GM21528 (cell line): ENCODE data around the gene BACH2.
A peak's percentile ranks its signal among the peaks of the same experiment; 100 is the strongest.

Experiments used
- ATAC-seq: cut with Tn5 transposase; IDR thresholded peaks from one replicate; pipeline ENCODE4 v1.9.1; 2021; ENCODE audit warnings: mild to moderate bottlenecking, moderate library complexity; ENCODE audit not compliant: unreplicated experiment, low FRiP score

The BACH2 gene

DNA sequence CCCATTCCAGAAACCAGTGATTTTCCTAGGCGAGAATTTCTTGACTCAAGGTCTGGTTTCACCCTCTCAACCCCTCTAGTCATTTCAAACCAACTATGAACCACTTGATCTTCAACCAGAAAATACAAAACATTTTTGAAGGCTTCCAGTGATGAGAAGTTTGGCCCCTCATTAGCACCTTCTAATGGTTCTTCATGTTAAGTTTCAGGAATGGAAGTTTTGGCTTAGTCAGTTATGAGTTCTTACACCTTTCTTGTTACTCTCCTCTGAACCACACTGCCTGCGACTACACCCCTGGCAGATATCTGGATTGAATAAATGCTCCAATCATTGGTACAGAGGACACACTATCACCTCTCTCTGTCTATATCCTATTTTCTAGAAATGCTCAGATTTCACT lies 335.2 kb downstream of the BACH2 start:
- no peak for ATAC-seq

DNA sequence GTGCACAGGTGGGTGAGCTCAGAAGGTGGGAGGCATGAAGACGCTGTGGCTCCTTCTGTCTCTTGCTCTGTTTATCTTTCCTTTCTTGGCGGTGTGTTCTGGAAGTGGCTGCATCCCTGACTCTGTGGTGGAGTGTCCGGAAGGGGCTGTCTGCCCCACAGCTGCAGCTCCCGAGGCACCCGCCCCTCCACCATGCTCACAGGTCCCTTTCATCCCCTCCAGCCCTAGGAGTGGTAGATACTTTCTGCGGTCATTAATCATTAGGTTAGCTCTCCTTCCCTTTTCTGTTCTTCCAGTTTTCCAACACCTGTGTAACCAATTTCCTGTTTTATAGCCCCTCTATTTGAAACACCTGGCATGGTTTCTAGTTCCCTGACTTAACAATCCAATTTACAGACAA lies 336.8 kb downstream of the BACH2 start:
- no peak for ATAC-seq

DNA sequence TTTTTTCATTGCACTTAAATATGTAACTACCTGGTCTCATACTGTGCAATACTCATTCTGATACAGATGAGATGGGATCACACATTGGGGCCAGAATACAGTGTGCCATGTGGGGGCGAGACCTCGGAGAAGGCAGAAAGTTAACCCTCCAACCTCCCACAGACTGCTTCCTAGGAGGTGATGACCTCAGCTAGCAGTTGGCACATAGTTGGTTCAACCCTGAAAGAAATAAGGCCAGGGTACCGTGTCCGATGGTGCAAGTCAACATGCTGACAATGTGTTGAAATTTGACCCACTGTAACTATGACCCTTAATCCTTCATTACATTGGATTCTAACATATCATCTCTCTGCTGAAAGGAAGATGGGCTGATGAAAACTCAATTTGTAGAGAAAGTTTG lies 340.5 kb downstream of the BACH2 start:
- no peak for ATAC-seq

DNA sequence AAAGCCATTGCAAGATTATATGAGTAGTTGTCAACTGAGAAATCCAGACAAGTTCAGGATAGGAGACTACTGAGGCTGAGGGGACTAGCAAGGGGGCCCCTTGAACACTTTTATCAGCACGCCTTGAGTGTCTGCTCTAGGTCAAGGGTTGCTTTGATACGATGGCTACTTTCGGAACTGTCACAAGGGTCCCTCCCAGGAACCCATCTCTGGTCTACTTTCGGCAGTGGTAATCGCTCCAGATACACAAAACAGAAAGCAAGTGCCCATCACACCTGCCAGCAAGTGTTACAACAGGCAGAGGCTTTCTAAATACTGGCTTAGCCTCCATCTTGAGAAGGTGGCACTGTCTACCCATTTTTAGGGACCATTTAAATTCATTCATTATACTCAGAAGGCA lies 341.3 kb downstream of the BACH2 start:
- no peak for ATAC-seq

DNA sequence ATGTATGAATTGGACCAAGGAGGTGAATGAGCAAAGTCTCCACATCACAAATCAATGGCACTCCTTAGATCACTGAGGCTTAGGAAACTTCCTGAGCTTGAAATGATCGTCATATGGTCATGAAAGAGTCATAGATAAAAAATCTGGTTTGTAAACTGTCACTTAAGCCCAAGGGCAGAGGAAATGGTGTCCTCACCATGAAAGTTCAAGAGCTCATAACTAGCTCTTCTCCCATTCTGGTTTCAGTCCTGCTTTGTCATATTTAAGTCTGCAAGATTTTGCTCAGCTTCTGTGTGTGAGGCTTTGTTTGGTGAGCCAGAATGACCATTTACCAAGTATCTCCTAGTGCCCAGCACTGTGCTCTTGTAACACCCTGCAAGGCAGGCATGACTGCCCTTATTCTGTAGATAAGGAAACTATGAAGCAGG lies 341.9 kb downstream of the BACH2 start:
- ATAC-seq, result no peak

DNA sequence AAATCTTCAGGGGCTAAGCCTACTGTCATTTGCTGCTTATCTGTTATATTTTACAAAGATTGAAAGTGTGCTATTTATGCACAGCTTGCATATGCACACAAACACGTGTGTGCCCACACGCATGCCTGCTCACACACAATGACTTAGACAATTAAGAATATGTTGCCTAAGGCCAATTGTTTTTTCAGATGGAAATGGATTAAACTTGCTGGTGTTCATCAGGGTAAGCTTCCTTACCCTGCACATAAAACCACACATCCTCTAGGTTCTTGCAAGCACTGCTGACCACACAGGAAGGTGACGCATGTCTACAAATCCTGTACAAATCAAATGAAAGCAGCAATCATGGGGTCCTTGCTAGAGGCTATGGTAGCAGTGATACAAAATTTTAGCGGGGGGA lies 344.0 kb downstream of the BACH2 start:
- no peak for ATAC-seq

DNA sequence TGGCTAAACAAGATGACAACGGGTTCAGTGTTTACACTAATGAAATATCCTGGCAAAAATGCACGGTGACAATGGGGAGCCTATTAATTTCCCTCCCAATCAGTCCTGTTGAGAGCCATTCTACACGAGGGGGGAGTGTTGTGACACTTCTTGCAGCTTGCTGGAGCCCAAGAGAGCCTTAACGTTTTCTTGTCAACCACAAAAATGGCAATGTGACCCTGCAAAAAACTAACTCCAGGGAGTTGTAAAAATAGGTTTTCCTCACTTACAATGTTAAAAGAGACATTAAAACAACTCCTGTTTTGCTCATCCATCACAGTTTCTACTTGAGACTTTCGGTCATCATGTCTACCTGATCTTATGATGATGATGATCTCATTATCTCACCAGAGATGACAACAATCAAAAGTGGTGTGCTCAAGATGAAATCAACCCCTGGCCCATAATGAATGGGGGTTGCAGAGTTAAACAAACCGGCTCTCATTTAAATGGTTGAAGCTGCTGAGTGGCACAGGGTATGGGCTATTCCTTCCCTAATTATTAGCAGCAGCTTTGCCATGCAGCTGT lies 344.5 kb downstream of the BACH2 start:
- ATAC-seq, result no peak

DNA sequence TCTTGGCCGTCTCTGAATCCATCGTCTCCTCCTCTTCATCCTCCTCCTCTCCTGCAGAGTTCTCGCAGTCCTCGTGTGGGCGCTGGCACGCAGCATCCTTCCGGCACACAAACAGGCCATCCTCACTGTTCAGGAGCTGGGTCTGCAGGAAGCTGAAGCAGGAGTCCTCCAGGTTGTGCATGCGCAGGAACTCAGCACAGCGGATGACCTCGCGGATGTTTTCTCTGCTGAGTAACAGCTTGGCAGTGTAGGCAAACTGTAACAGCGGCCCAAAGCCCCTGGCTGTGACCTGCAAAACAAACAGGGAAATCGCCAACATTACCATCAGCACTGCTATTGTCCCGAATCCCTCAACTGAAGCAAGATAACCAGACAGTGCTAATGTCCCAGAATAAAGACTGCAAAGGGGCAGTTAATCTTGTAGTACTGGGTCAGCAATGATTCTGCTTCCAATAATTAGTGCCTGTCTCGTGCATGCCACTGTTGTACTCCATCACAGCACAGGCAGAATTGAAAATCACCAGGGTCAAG lies 345.0 kb downstream of the BACH2 start:
- ATAC-seq, result no peak

DNA sequence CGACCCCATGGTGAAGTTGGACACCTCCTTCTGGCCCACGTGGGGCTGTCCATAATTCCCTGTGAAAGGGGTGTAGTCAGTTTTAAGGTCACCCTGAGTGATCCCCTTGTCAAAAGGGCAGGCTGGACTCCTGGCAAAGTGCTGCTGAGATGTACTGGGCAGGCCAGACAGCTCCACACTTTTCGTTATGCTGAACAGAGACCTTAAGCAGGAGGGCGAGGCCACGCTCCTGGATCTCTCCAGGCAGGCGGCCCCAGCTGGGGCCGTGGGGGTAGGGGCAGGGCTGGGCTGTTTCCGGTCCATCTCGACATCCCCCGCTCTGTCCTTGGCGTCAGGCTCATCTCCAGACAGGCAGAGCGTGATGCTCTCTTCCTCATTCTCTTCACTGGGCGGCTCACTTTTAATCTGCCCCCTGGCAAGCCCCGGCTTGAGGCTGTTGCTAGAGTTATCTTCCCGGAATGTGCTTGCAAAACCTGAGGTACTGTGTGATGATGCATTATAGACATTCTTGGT lies 345.7 kb downstream of the BACH2 start:
- ATAC-seq, result no peak

DNA sequence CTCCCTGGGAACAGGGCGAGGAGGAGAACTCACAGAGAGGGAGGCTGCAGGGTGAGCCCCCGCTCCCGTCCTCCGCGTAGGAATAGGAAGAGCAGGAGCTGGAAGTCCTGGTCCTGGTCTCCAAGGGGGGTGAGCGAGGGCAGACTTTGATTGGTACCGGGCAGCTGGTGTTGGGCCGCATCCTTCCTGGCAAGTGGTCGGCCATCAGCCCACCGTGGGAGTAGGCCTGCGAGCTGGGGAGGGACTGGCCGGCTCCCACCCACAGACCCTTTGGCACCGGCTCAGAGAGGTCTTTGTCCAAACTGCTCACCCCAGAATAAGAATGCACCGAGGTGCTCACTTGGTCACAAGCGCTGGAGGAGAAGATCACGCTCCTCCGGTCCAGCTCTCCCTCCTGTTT lies 346.2 kb downstream of the BACH2 start:
- no peak for ATAC-seq

DNA sequence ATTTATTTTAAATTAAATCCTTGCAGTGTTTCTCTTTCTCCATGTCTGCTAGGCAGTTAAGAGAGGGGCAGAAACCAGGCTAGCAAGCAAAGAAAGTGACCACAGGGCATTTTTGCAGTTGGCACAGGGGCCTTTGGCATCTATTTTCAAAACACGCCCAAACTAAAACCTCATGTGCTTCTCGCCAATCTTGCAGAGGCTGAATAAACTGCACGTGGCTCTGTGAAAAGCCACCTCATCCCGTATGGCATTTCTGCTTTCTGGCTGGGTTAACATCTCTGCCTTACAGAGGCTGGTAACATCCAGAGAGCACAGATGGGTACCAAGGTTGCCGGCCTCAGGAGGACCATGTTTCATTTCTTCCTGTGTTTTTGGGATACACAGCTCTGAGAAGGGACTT lies 347.8 kb downstream of the BACH2 start:
- no peak for ATAC-seq

DNA sequence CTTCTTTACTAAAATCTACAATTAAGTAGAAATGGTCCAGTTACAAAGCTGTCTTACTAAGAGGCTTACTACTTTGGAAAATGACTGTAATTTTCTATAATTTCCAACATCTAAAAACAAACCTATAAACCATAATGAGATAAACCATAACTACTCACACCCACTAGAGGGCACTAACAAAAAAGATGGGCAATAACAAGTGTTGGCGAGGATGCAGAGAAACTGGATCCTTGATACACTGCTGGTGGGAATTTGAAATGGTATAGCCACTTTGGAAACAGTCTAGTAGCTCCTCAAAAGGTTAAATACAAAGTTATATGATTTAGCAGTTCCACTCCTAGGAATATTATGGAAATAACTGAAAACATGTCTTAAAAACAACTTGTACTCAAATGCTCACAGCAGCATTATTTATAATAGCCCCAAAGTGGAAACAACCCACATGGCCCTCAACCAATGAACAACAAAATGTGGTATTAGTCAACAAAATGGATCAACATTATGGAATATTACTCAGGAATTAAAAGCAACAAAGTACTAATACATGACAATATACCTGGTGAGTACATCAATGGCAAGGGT lies 351.7 kb downstream of the BACH2 start:
- no peak for ATAC-seq

DNA sequence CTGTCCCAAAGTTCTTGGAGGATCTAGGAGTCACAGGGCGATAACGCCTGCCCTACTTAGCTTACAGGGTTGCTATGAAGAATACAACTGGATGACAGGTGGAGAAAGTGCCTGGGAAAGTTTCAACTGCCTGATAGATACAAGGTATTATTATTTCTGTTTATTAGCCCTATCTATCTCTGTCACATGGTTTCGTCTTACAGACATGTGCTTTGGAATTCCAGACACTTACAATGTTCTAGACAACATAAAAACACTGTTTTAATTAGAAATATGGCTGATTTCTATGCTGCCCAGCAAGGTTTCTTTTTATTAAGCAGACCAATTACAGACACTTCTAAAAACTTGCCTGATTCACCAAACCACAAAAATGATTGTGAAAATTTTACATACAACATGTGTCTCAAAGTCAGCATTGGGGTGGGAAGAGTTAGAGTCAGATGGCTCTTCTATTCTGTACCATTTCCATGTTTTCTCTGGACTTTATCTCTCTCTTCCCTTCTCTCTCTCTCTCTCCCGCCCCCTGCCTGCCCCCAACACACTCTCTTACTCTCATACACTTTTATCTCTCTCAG lies 352.4 kb downstream of the BACH2 start:
- no peak for ATAC-seq

DNA sequence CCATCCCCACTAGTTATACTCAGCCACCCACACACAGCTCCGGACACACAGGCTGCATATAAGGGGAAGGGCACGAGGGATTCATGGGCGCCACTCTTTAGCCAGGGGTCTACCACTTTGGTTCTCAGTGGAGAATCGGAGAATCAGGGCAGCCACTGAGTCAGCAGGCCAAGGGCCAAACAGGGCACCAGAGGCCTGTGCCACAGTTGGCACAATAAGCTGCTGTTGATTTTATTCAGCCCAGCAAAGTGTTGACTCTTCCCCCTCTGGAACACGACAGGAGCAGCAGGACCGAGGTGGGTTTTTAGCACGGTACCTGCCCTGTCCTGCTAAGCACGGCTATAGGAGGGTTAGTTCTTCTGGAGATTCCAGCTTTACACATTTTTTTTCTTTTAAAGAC lies 354.0 kb downstream of the BACH2 start:
- no peak for ATAC-seq

DNA sequence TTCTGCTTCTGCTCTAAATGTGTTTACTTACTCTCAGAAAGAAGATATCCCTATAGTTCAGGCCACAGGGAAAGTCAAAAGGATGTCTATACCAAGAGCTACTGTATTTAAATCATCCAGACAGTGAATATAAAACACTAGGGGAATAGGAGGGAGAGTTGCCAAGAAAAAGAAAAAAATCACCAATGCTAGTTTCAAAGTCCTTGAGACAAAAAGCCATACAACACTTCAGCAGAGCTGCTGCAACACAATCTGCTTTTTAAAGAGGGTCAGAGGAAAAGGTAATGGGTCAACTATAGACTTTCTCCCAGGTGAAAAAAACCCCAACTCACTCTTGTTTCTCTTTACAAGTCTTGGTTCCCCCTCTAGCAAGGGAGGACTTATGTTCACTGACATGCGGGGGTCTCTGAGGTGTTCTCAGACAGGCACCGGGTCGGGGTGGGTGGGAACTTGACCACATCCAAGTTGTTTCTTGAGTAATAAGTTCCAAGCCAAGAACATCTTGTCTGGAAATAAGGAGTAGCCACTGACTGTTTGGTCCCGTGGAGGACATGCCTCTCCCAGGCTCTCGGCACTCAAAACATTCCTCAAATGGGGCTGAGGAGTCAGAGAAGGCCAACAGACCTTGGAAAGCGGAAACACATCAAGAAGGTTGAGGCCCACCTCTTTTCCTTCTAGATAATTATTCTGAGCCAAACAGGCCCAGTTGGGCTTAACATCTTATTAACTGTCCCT lies 354.7 kb downstream of the BACH2 start:
- ATAC-seq, result no peak

DNA sequence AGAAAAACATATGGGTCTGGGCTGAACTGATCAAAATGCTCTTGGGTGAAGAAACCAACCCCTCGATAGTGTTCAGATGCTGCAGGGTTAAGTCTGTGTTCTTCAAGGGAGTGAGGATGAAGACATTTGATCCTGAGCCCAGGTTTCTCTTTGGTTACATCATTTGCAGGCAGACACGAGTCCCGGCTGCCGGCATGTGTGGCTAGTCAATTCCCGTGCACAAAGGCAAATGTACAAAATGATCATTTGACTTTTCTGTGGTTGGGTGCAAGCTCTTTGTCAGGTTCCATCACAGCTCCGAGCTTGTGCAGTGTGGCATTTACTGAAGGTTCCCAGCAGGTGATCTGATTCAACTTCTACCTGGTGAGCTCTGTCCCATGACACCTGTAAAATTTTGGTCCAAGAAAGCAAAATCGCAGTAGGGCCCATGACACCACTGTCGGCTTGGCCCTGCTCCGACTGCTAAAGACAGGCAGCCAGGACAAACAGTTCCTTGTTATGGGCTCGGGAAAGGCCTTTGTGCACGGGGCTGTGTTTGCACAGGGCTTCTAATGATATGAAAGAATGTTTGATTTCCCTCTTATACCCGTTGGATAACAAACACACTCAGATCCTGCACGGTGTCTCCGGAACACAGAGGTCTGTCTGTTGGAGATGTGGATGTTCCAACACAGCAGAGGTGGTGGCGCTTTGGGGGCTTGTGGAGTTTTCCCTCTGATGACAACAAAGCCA lies 355.4 kb downstream of the BACH2 start:
- no peak for ATAC-seq

DNA sequence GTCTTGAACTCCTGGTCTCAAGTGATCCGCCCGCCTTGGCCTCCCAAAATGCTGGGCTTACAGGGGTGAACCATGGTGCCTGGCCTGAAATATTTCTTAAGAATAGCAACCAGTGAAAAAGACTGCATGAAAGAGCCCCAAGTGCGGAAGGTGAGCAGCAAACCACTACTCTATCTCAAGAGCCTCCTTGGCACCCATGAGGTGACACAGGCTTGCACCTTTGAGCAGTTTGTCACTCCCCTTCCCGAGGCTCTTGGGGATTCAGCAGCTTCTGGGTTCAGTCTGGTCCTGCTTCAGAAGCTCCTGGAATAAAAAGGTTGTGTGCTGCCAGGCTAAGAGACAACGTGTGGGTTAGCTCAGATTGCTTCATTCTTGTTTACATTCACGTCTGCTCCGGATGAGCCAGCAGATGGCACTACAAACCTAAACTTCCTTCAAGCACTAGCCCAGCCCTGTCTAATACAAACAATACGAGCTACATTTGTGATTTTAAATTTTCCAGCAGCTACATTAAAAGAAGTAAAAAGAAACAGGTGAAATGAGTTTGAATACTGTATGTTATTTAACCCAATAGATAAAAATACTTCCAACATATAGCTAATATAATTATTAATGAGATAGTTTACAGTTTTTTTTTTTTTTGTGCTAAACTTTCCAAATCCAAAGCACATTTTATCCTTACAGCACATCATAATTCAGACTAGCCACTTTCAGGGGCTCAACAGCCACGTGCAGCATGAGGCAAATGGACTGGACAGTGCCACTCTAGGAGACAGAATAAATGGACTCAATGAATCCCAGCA lies 356.2 kb downstream of the BACH2 start:
- ATAC-seq, result peak; percentile 74

DNA sequence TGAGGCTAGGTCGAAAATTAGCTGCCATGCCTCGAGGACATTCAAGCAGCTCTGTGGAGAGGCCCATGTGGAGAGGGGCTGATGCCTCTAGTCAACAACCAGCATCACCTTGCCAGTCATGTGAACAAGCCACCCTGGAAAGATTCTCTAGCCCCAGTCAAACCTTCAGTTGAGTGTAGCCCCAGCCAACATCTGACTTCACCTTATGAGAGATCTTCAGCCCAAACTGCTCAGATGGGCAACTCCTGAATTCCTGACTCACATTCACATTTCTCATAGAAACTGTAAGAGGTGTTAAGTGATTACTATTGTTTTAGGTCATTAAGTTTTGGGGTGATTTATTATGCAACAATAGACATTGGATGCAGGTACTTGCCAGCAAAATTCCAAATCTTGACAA lies 357.5 kb downstream of the BACH2 start:
- no peak for ATAC-seq

DNA sequence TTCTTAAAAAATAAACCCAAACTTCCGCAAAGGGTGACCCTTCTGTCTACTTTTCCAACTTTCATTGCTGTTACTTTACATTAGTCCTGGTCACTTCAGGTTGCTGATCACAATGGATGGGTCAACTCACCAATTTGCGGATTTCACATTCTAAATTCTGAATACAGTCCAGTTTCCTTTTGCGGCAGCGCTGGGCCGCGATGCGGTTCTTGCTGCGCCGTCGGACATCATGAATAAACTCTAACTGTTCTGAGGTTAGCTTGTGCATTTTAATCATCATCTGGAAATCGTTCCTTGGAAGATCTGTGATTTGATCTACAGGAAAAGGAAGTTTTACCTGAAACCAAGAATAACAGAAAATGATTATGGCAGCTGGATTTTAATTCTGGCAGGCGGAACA lies 358.6 kb downstream of the BACH2 start:
- ATAC-seq, result no peak

DNA sequence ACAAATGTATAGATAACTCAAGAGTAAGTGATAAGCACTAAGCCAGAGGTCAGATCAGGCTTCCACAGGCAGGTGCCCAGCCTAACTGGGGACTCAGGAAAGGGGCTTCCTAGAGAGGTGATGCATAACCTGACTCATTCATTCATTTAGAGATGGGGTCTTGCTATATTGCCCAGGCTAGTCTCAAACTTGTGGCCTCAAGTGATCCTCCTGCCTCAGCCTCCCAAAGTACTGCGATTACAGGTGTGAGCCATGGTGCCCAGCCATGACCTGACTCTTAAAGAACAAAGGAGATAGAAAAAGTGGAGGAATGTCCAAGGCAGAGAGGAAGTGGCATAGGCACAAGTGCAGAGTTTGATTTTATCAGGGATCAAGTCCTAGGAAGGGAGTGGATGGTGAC lies 360.5 kb downstream of the BACH2 start:
- no peak for ATAC-seq
